Neural cell (in vitro differentiated cells): Measurements from ENCODE around the gene SOX9. TPM values are rescaled to one million over a fixed set of nuclear protein-coding genes. Genes with fewer than 3 reads are reported as not detected.

Experiments
- H2AFZ ChIP-seq: fragments of 200-600, 300-800 bp; sonication (generic), shearing (Covaris generic); 2 replicates; pipeline ENCODE4 v1.6.0; 2014; ENCODE audit warnings: low read depth, mild to moderate bottlenecking, antibody characterized with exemption, low read length, moderate library complexity
- H3F3A ChIP-seq: fragments of 200-600 bp; shearing (Covaris generic); 2 replicates; pipeline ENCODE4 v1.6.1; 2016; ENCODE audit warnings: mild to moderate bottlenecking, moderate library complexity, mixed read lengths, antibody characterized with exemption, low read length; ENCODE audit not compliant: insufficient read depth, poor library complexity, severe bottlenecking
- H3K27ac ChIP-seq: fragments of 200-600, 300-800 bp; sonication (generic), shearing (Covaris generic); 2 replicates; pipeline ENCODE4 v1.5.1; 2014; ENCODE audit warnings: mild to moderate bottlenecking, low read length, moderate library complexity
- H3K27me3 ChIP-seq: fragments of 300-800, 200-600 bp; sonication (generic), shearing (Covaris generic); 2 replicates; pipeline ENCODE4 v1.6.0; 2014; ENCODE audit warnings: mild to moderate bottlenecking, low read depth, low read length, moderate library complexity; ENCODE audit not compliant: insufficient read depth
- H3K36me3 ChIP-seq: fragments of 300-800, 200-600 bp; sonication (generic), shearing (Covaris generic); 2 replicates; pipeline ENCODE4 v1.5.1; 2014; ENCODE audit warnings: mild to moderate bottlenecking, antibody characterized with exemption, low read length, moderate library complexity; ENCODE audit not compliant: insufficient read depth
- H3K4me2 ChIP-seq: fragments of 300-800, 200-600 bp; sonication (generic), shearing (Covaris generic); 2 replicates; pipeline ENCODE4 v1.6.0; 2014; ENCODE audit warnings: mild to moderate bottlenecking, low read length
- H3K4me3 ChIP-seq: fragments of 300-800, 200-600 bp; sonication (generic), shearing (Covaris generic); 2 replicates; pipeline ENCODE4 v1.5.1; 2014; ENCODE audit warnings: mild to moderate bottlenecking, low read length, moderate library complexity
- H3K79me2 ChIP-seq: fragments of 200-600 bp; shearing (Covaris generic); replicated peaks from 2 replicates; pipeline ENCODE4 v1.6.0; 2014; ENCODE audit warnings: mild to moderate bottlenecking, low read length, moderate library complexity; ENCODE audit not compliant: insufficient read depth
- H3K9ac ChIP-seq: fragments of 300-800, 200-600 bp; sonication (generic), shearing (Covaris generic); 2 replicates; pipeline ENCODE4 v1.6.1; 2016; ENCODE audit warnings: mild to moderate bottlenecking, low read length, mixed read lengths
- H3K9me2 ChIP-seq: fragments of 200-600 bp; shearing (Covaris generic); 2 replicates; pipeline ENCODE4 v1.6.1; 2016; ENCODE audit warnings: mild to moderate bottlenecking, low read length, mixed read lengths; ENCODE audit not compliant: insufficient read depth
- H3K9me3 ChIP-seq: fragments of 200-600, 300-800 bp; sonication (generic), shearing (Covaris generic); 2 replicates; pipeline ENCODE4 v1.6.1; 2016; ENCODE audit warnings: mild to moderate bottlenecking, mixed run types, low read length, moderate library complexity, mixed read lengths
- H4K20me1 ChIP-seq: fragments of 200-600 bp; shearing (Covaris generic); 2 replicates; pipeline ENCODE4 v1.6.1; 2016; ENCODE audit warnings: mild to moderate bottlenecking, mixed run types; ENCODE audit not compliant: insufficient read depth
- CTCF ChIP-seq: fragments of 450-650 bp; IDR thresholded peaks from 2 replicates; pipeline ENCODE4 v1.5.1; 2014; ENCODE audit warnings: antibody characterized with exemption, mild to moderate bottlenecking, moderate library complexity; ENCODE audit not compliant: poor library complexity, severe bottlenecking
- EP300 ChIP-seq: fragments of 450-650 bp; conservative IDR thresholded peaks from 2 replicates; pipeline ENCODE4 v1.6.1; 2014; ENCODE audit warnings: antibody characterized with exemption, mild to moderate bottlenecking, moderate library complexity; ENCODE audit not compliant: poor library complexity, severe bottlenecking
- EZH2 ChIP-seq: fragments of 200-600, 300-800 bp; shearing (Covaris generic), sonication (generic); IDR thresholded peaks from 2 replicates; pipeline ENCODE4 v1.6.1; 2014; ENCODE audit warnings: antibody characterized with exemption, low read length, borderline replicate concordance, mild to moderate bottlenecking; ENCODE audit not compliant: insufficient read depth, poor library complexity, severe bottlenecking
- MXI1 ChIP-seq: fragments of 450-650 bp; conservative IDR thresholded peaks from 2 replicates; pipeline ENCODE4 v1.6.1; 2014; ENCODE audit warnings: antibody characterized with exemption, mild to moderate bottlenecking; ENCODE audit not compliant: poor library complexity, severe bottlenecking
- POLR2AphosphoS5 ChIP-seq: IDR thresholded peaks from 2 replicates; pipeline ENCODE4 v1.6.1; 2012
- RAD21 ChIP-seq: fragments of 450-650 bp; conservative IDR thresholded peaks from 2 replicates; pipeline ENCODE4 v1.6.1; 2014; ENCODE audit warnings: antibody characterized with exemption, mild to moderate bottlenecking, moderate library complexity
- REST ChIP-seq: IDR thresholded peaks from 2 replicates; pipeline ENCODE4 v1.6.1; 2012; ENCODE audit warnings: borderline replicate concordance
- SMC3 ChIP-seq: fragments of 450-650 bp; conservative IDR thresholded peaks from 2 replicates; pipeline ENCODE4 v1.6.1; 2014; ENCODE audit warnings: antibody characterized with exemption, mild to moderate bottlenecking, moderate library complexity; ENCODE audit not compliant: poor library complexity
- TAF1 ChIP-seq: IDR thresholded peaks from 2 replicates; pipeline ENCODE4 v1.6.1; 2012; ENCODE audit warnings: low read depth
- polyA plus RNA-seq: library from polyadenylated mRNA; depleted of rRNA; stranded (reverse); fragments of >200 nt; gene quantifications from 2 replicates; pipeline ENCODE4 v1.2.3, GENCODE V29; 2014

The SOX9 gene
- polyA plus RNA-seq, 1 donor from 2014 or later: 0.68 TPM

GRCh38 chr17:72158895-72159885 lies 38.4 kb downstream of the SOX9 start:
- Histone ChIP-seq H3K9ac (no peak overlapping the region), H3K36me3 (no peaks in the 10 kb centered on the region), H3F3A (no peaks in the 10 kb centered on the region)

More at GRCh38 chr17:72158895-72159885, 38.4 kb downstream of the SOX9 start:
- Histone ChIP-seq H3K9me2 (no peaks in the 10 kb centered on the region), H3K4me3 (no peak overlapping the region), H3K4me2 (no peak overlapping the region), H3K9me3 (no peaks in the 10 kb centered on the region), H4K20me1 (no peaks in the 10 kb centered on the region), H2AFZ (no peak overlapping the region), H3K27me3 (no peaks in the 10 kb centered on the region), H3K27ac (no peak overlapping the region), H3K79me2 (no peaks in the 10 kb centered on the region)
- no peak for TF ChIP-seq POLR2AphosphoS5
- no peak for TF ChIP-seq CTCF
- TF ChIP-seq EZH2: no peak
- no peak for TF ChIP-seq REST
- TF ChIP-seq TAF1: no peak
- TF ChIP-seq MXI1: no peak
- no peak for TF ChIP-seq SMC3
- no peak for TF ChIP-seq RAD21
- TF ChIP-seq EP300: no peak
